SK-N-SH treated with all-trans-retinoic acid at 6 μM for 48 hours (cell line): ENCODE results near the gene GATC.

ENCODE experiments used
- ATAC-seq: fragments of 200-7000 bp; cut with Tn5 transposase; 3 replicates; pipeline ENCODE4 v1.9.1; 2020; ENCODE audit warnings: mild to moderate bottlenecking, moderate library complexity
- ARNTL ChIP-seq: fragments of 450-650 bp; formaldehyde crosslinking; IDR thresholded peaks from 2 replicates; pipeline ENCODE4 v1.5.0; 2020; ENCODE audit warnings: low read depth, mild to moderate bottlenecking, moderate library complexity, borderline replicate concordance
- BACH2 ChIP-seq: fragments of 250-450 bp; sonication (Bioruptor Pico); IDR thresholded peaks from 2 replicates; pipeline ENCODE4 v1.9.0; 2021; ENCODE audit warnings: mild to moderate bottlenecking, borderline replicate concordance
- CSDC2 ChIP-seq: fragments of 250-450 bp; sonication (Bioruptor Pico); IDR thresholded peaks from 2 replicates; pipeline ENCODE4 v1.5.0; 2020; ENCODE audit warnings: mild to moderate bottlenecking, moderate library complexity
- ISL1 ChIP-seq: fragments of 250-450 bp; sonication (Bioruptor Pico); IDR thresholded peaks from 2 replicates; pipeline ENCODE4 v2.1.2; 2022; ENCODE audit warnings: mild to moderate bottlenecking, moderate library complexity
- OSR1 ChIP-seq: fragments of 250-450 bp; sonication (Bioruptor Pico); IDR thresholded peaks from 2 replicates; pipeline ENCODE4 v1.8.0; 2022; ENCODE audit warnings: moderate library complexity, mild to moderate bottlenecking, inconsistent platforms
- PPARA ChIP-seq: fragments of 250-450 bp; sonication (Bioruptor Pico); IDR thresholded peaks from 2 replicates; pipeline ENCODE4 v1.5.0; 2020; ENCODE audit warnings: mild to moderate bottlenecking, borderline replicate concordance
- RARB ChIP-seq: fragments of 250-450 bp; sonication (Bioruptor Pico); IDR thresholded peaks from 2 replicates; pipeline ENCODE4 v1.8.0; 2021; ENCODE audit warnings: mild to moderate bottlenecking, moderate library complexity
- SNAI2 ChIP-seq: fragments of 250-450 bp; sonication (Bioruptor Pico); IDR thresholded peaks from 2 replicates; pipeline ENCODE4 v1.5.0; 2020; ENCODE audit warnings: mild to moderate bottlenecking, moderate library complexity
- TCF4 ChIP-seq: fragments of 250-450 bp; sonication (Bioruptor Pico); IDR thresholded peaks from 2 replicates; pipeline ENCODE4 v1.8.0; 2021; ENCODE audit warnings: mild to moderate bottlenecking, moderate library complexity, borderline replicate concordance
- TOX ChIP-seq: fragments of 250-450 bp; sonication (Bioruptor Pico); IDR thresholded peaks from 2 replicates; pipeline ENCODE4 v1.8.0; 2021; ENCODE audit warnings: mild to moderate bottlenecking, moderate library complexity, borderline replicate concordance
- ZC3H10 ChIP-seq: fragments of 250-450 bp; sonication (Bioruptor Pico); IDR thresholded peaks from 2 replicates; pipeline ENCODE4 v1.5.1; 2021; ENCODE audit warnings: mild to moderate bottlenecking, moderate library complexity
- ZFP3 ChIP-seq: fragments of 250-450 bp; sonication (Bioruptor Pico); IDR thresholded peaks from 2 replicates; pipeline ENCODE4 v1.5.0; 2020; ENCODE audit warnings: mild to moderate bottlenecking, moderate library complexity
- ZFP30 ChIP-seq: fragments of 450-650 bp; formaldehyde crosslinking; IDR thresholded peaks from 2 replicates; pipeline ENCODE4 v1.5.0; 2022; ENCODE audit warnings: mild to moderate bottlenecking, moderate library complexity
- ZNF565 ChIP-seq: fragments of 450-650 bp; formaldehyde crosslinking; conservative IDR thresholded peaks from 2 replicates; pipeline ENCODE4 v1.5.0; 2020; ENCODE audit warnings: low read depth, mild to moderate bottlenecking, moderate library complexity
- ZNF70 ChIP-seq: fragments of 450-650 bp; formaldehyde crosslinking; IDR thresholded peaks from 2 replicates; pipeline ENCODE4 v1.5.0; 2020; ENCODE audit warnings: mild to moderate bottlenecking, moderate library complexity
- ZNF8 ChIP-seq: fragments of 450-650 bp; formaldehyde crosslinking; IDR thresholded peaks from 2 replicates; pipeline ENCODE4 v1.5.0; 2020; ENCODE audit warnings: mild to moderate bottlenecking, moderate library complexity
- TF ChIP-seq, protein P1 (sequence below): fragments of 250-450 bp; sonication (Bioruptor Pico); IDR thresholded peaks from 2 replicates; pipeline ENCODE4 v1.8.0; 2020; ENCODE audit warnings: mild to moderate bottlenecking, moderate library complexity, borderline replicate concordance
- TF ChIP-seq, protein P2 (sequence below): fragments of 250-450 bp; sonication (Bioruptor Pico); IDR thresholded peaks from 2 replicates; pipeline ENCODE4 v1.5.0; 2020; ENCODE audit warnings: mild to moderate bottlenecking, moderate library complexity
- TF ChIP-seq, protein P3 (sequence below): fragments of 250-450 bp; sonication (Bioruptor Pico); IDR thresholded peaks from 2 replicates; pipeline ENCODE4 v1.8.0; 2021; ENCODE audit warnings: low read depth, mild to moderate bottlenecking, moderate library complexity, borderline replicate concordance
- TF ChIP-seq, protein P4 (sequence below): fragments of 250-450 bp; sonication (Bioruptor Pico); IDR thresholded peaks from 2 replicates; pipeline ENCODE4 v1.5.1; 2021; ENCODE audit warnings: mild to moderate bottlenecking, moderate library complexity
- TF ChIP-seq, protein P5 (sequence below): fragments of 250-450 bp; sonication (Bioruptor Pico); IDR thresholded peaks from 2 replicates; pipeline ENCODE4 v1.5.1; 2020; ENCODE audit warnings: low read depth, mild to moderate bottlenecking, moderate library complexity

The GATC gene

DNA sequence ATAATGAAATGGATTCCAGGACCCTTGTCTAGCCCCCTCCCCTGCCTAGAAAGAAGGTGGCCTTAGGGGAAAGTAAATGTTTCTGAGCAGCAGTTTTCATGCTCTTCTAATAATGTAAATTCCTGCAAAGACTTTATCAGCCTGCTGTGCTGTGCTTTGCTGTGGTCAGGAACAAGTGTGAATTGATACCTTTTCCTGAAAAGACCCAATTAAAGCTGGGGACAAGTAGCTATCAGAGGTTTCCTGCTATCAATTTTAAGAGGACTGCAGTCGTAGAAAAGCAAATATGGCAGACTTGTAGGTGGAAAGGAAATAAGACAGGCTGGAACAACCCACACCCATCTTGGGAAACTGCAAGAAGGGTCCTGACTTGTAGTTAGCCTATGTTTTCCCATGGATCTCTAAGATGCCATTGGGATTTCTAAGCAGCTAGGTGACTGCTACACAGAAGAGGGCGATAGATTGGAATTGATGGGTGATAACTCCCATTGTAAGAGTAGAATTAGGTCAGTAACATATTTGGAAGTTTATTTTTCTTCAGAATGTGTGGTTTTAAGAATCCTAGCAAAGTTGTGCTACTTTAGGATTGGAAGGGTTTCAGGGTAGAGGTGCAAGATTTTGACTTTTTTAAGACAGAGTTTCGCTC, 52.7 kb downstream of the GATC start:
- TF ChIP-seq ARNTL (CRISPR knock-in tag) (no peak), ISL1 (CRISPR knock-in tag) (no peak)
- TF ChIP-seq, protein P1, sequence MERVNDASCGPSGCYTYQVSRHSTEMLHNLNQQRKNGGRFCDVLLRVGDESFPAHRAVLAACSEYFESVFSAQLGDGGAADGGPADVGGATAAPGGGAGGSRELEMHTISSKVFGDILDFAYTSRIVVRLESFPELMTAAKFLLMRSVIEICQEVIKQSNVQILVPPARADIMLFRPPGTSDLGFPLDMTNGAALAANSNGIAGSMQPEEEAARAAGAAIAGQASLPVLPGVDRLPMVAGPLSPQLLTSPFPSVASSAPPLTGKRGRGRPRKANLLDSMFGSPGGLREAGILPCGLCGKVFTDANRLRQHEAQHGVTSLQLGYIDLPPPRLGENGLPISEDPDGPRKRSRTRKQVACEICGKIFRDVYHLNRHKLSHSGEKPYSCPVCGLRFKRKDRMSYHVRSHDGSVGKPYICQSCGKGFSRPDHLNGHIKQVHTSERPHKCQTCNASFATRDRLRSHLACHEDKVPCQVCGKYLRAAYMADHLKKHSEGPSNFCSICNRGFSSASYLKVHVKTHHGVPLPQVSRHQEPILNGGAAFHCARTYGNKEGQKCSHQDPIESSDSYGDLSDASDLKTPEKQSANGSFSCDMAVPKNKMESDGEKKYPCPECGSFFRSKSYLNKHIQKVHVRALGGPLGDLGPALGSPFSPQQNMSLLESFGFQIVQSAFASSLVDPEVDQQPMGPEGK, result no peak
- TF ChIP-seq, protein P2, sequence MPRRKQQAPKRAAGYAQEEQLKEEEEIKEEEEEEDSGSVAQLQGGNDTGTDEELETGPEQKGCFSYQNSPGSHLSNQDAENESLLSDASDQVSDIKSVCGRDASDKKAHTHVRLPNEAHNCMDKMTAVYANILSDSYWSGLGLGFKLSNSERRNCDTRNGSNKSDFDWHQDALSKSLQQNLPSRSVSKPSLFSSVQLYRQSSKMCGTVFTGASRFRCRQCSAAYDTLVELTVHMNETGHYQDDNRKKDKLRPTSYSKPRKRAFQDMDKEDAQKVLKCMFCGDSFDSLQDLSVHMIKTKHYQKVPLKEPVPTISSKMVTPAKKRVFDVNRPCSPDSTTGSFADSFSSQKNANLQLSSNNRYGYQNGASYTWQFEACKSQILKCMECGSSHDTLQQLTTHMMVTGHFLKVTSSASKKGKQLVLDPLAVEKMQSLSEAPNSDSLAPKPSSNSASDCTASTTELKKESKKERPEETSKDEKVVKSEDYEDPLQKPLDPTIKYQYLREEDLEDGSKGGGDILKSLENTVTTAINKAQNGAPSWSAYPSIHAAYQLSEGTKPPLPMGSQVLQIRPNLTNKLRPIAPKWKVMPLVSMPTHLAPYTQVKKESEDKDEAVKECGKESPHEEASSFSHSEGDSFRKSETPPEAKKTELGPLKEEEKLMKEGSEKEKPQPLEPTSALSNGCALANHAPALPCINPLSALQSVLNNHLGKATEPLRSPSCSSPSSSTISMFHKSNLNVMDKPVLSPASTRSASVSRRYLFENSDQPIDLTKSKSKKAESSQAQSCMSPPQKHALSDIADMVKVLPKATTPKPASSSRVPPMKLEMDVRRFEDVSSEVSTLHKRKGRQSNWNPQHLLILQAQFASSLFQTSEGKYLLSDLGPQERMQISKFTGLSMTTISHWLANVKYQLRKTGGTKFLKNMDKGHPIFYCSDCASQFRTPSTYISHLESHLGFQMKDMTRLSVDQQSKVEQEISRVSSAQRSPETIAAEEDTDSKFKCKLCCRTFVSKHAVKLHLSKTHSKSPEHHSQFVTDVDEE (CRISPR knock-in tag), result no peak
- TF ChIP-seq, all 23 proteins: peak for 0
- ATAC-seq, result no peak

DNA sequence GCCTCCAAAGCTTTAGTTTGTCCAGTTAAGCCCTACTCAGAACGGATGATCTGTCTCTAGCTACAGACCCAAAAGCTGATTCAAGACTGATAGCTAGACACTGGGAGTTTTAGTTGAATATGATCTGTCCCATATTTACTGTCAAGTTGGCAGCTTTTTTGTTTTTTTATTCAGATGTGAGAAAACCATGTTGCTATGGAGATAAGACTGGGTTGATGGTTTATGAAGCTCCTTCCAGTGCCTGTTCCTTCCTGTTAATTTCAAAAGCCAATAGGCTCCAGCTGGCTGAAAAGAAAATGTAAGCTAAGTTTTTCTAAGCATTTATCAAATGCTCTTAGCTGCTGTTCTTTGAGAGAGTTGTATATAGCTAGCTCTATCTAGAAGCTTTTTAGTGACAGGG, 54.3 kb downstream of the GATC start:
- no peak for ATAC-seq
- TF ChIP-seq BACH2 (CRISPR knock-in tag), result no peak
- no peak for TF ChIP-seq ZFP30 (CRISPR knock-in tag)
- no peak for TF ChIP-seq TOX
- TF ChIP-seq ZFP3, result no peak
- no peak for TF ChIP-seq SNAI2 (CRISPR knock-in tag)
- TF ChIP-seq CSDC2, result no peak
- TF ChIP-seq, protein P3, sequence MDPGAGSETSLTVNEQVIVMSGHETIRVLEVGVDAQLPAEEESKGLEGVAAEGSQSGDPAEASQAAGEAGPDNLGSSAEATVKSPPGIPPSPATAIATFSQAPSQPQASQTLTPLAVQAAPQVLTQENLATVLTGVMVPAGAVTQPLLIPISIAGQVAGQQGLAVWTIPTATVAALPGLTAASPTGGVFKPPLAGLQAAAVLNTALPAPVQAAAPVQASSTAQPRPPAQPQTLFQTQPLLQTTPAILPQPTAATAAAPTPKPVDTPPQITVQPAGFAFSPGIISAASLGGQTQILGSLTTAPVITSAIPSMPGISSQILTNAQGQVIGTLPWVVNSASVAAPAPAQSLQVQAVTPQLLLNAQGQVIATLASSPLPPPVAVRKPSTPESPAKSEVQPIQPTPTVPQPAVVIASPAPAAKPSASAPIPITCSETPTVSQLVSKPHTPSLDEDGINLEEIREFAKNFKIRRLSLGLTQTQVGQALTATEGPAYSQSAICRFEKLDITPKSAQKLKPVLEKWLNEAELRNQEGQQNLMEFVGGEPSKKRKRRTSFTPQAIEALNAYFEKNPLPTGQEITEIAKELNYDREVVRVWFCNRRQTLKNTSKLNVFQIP, result no peak
- TF ChIP-seq, protein P4, sequence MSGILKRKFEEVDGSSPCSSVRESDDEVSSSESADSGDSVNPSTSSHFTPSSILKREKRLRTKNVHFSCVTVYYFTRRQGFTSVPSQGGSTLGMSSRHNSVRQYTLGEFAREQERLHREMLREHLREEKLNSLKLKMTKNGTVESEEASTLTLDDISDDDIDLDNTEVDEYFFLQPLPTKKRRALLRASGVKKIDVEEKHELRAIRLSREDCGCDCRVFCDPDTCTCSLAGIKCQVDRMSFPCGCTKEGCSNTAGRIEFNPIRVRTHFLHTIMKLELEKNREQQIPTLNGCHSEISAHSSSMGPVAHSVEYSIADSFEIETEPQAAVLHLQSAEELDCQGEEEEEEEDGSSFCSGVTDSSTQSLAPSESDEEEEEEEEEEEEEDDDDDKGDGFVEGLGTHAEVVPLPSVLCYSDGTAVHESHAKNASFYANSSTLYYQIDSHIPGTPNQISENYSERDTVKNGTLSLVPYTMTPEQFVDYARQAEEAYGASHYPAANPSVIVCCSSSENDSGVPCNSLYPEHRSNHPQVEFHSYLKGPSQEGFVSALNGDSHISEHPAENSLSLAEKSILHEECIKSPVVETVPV (CRISPR knock-in tag), result no peak
- TF ChIP-seq ARNTL (CRISPR knock-in tag), result no peak
- TF ChIP-seq ZC3H10 (CRISPR knock-in tag), result no peak

DNA sequence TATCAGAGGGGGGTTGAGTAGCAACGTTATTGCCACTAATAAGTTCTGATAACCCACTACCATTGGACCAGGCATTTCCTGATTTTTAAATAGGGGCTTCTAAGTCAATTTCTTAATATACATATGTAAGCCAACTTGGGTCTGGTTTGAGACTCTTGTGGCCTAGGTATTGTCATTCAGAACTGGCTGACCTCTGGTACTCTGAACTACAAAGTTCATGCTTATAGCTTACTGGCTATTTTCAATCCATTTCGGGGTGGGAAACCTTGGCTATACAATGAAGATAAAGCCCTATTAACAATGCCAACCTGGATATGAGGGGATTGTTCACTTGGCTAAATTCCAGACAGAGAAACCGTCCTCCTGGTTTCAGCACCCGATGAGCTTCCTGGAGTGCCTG, 58.3 kb downstream of the GATC start:
- no peak for ATAC-seq
- TF ChIP-seq OSR1 (CRISPR knock-in tag), result no peak
- TF ChIP-seq ZNF70 (CRISPR knock-in tag), result no peak
- TF ChIP-seq BACH2 (CRISPR knock-in tag), result no peak
- TF ChIP-seq CSDC2, result no peak
- no peak for TF ChIP-seq TCF4 (CRISPR knock-in tag)
- no peak for TF ChIP-seq TOX
- no peak for TF ChIP-seq PPARA (CRISPR knock-in tag)
- TF ChIP-seq, protein P2 (CRISPR knock-in tag), result no peak
- TF ChIP-seq ZNF8 (CRISPR knock-in tag), result no peak
- TF ChIP-seq ZFP30 (CRISPR knock-in tag), result no peak
- TF ChIP-seq, protein P4 (CRISPR knock-in tag), result no peak
- TF ChIP-seq ISL1 (CRISPR knock-in tag), result no peak
- no peak for TF ChIP-seq ZNF565 (CRISPR knock-in tag)
- no peak for TF ChIP-seq SNAI2 (CRISPR knock-in tag)
- TF ChIP-seq, protein P5, sequence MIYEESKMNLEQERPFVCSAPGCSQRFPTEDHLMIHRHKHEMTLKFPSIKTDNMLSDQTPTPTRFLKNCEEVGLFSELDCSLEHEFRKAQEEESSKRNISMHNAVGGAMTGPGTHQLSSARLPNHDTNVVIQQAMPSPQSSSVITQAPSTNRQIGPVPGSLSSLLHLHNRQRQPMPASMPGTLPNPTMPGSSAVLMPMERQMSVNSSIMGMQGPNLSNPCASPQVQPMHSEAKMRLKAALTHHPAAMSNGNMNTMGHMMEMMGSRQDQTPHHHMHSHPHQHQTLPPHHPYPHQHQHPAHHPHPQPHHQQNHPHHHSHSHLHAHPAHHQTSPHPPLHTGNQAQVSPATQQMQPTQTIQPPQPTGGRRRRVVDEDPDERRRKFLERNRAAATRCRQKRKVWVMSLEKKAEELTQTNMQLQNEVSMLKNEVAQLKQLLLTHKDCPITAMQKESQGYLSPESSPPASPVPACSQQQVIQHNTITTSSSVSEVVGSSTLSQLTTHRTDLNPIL (CRISPR knock-in tag), result no peak
- TF ChIP-seq RARB (CRISPR knock-in tag), result no peak
- TF ChIP-seq ZFP3, result no peak
- no peak for TF ChIP-seq ARNTL (CRISPR knock-in tag)
